ENCODE results near the gene NFU1. TPM values are rescaled to one million over a fixed set of nuclear protein-coding genes. Genes with fewer than 3 reads are reported as not detected.

NFU1 gene
- total and polyA plus RNA-seq, 2 of the 13 experiments (the other 11 are each of a cell fraction or from before 2014, with no cell fraction given): 39.1 to 84.0 TPM

- no peak for TF ChIP-seq ZNF512B (CRISPR knock-in tag; IDR thresholded peaks at IDR 0.05; ENCODE audit: borderline replicate concordance)
- TF ChIP-seq ZNF282 (IDR thresholded peaks at IDR 0.05; ENCODE audit: partially characterized antibody): no peak
These were observed 46.8 kb downstream of the NFU1 start (continued) for GRCh38 chr2:69390471-69390870.

GRCh38 chr2:69390001-69390400 lies 47.2 kb downstream of the NFU1 start:
- Histone ChIP-seq H3K79me2 (ENCODE audit: insufficient read depth, low read length) (peaks cover 21% of the 10 kb centered on the region), H3K4me3 (replicated peaks in 1 of 3; ENCODE audit: insufficient read depth in 1 of 3, low read depth in 2 of 3, low read length in 3 of 3) (no peak overlapping the region), H3K27me3 (ENCODE audit: control insufficient read depth in 1 of 2, insufficient read depth in 2 of 2, low read length in 2 of 2) (no peaks in the 10 kb centered on the region; a peak in 1 of 5 replicates), H4K20me1 (ENCODE audit: insufficient read depth, low read length) (no peaks in the 10 kb centered on the region), H2AFZ (ENCODE audit: low read length) (no peak overlapping the region), H3K4me2 (ENCODE audit: low read depth, low read length) (no peak overlapping the region), H3K36me3 (replicated peaks in 1 of 2; ENCODE audit: control insufficient read depth in 1 of 2, insufficient read depth in 2 of 2, low read length in 2 of 2) (peaks cover 0 to 3% of the 10 kb centered on the region in 2 experiments; a peak in 2 of 5 replicates), H3K9me3 (ENCODE audit: low read length) (no peaks in the 10 kb centered on the region), H3K27ac (ENCODE audit: extremely low read length, insufficient read depth, low read length) (no peak overlapping the region), H3K9ac (ENCODE audit: insufficient read depth, low read depth, low read length) (no peak overlapping the region), H3K4me1 (ENCODE audit: insufficient read depth, low read length) (peaks cover 25% of the 10 kb centered on the region)
- 83% methylated on average over 3 of the region's 3 CpGs for WGBS (ENCODE audit: low lambda C conversion rate)
- ATAC-seq (no peak), FAIRE-seq (no peak), DNase-seq (ENCODE audit: low spot score) (no peak)
- ChIA-PET POLR2A (interaction anchor here (1.3 to 1.7 kb wide), 2 partner anchors 8 to 48 kb away, joined by 3 to 5 read pairs; partner anchors contain the start of gene NFU1), CTCF (ENCODE audit: low intra/inter-chr PET ratio, low total read pairs) (no interaction called here)
- in situ Hi-C loops (cut with HindIII; ENCODE audit: extremely low pct_ligation_motif_present, low pct_unique_long_range_greater_than_20kb) (no loop called here), intact Hi-C loops (cut with micrococcal nuclease; ENCODE audit: unreplicated experiment) (no loop called here)
- no TSS peak for BruUV-seq (replicated peaks)
- TF ChIP-seq SNAPC4 (CRISPR knock-in tag; IDR thresholded peaks at IDR 0.05) (no peak), HNF1B (CRISPR knock-in tag; IDR thresholded peaks at IDR 0.05) (no peak), KLF15 (CRISPR knock-in tag; IDR thresholded peaks at IDR 0.05; ENCODE audit: borderline replicate concordance) (no peak), NR2F1 (CRISPR knock-in tag; IDR thresholded peaks at IDR 0.05) (no peak), RORA (CRISPR knock-in tag; IDR thresholded peaks at IDR 0.05) (no peak), MIXL1 (CRISPR knock-in tag; IDR thresholded peaks at IDR 0.05) (no peak), DZIP1 (CRISPR knock-in tag; IDR thresholded peaks at IDR 0.05) (no peak), ZNF180 (CRISPR knock-in tag; IDR thresholded peaks at IDR 0.05; ENCODE audit: borderline replicate concordance, low read depth) (no peak)

All from HepG2 (cell line).